Stimulated activated CD8-positive, alpha-beta memory T cell treated with anti-CD3 and anti-CD28 coated beads, Interleukin-4, amount 100 ng/mL, for 48 hours (primary cell): ENCODE measurements around the gene GYS1.
"Not testable (repeated sequence)": the region's sequence is repeated elsewhere in the genome, so short reads cannot be mapped to it uniquely, and the experiment has no call there.

Source experiments
- DNase-seq: peaks from one replicate; pipeline ENCODE4 v3.0.0-alpha.2; 2020

GYS1 gene

GRCh38 chr19:48933382-48933932 is 59.7 kb downstream of the GYS1 start, which contains the start of gene DHDH:
TSS of gene DHDH (plus strand) at chr19:48933699. CDS start at chr19:48933722, 23 bp downstream.
- peak; percentile 85 for DNase-seq

GRCh38 chr19:48928164-48929025 is 64.7 kb downstream of the GYS1 start:
- no peak for DNase-seq

- DNase-seq = not testable (repeated sequence)
These were observed 65.4 kb downstream of the GYS1 start for GRCh38 chr19:48927692-48928091.

- DNase-seq = no peak
These were observed 66.2 kb downstream of the GYS1 start for GRCh38 chr19:48926909-48927308.

- DNase-seq = not testable (repeated sequence)
These were observed 67.2 kb downstream of the GYS1 start for GRCh38 chr19:48925890-48926289.

- no peak for DNase-seq
These were observed 67.8 kb downstream of the GYS1 start for GRCh38 chr19:48925240-48925843.

- DNase-seq = no peak
These were observed 70.3 kb downstream of the GYS1 start for GRCh38 chr19:48922548-48923490.

GRCh38 chr19:48921721-48922500 is 71.2 kb downstream of the GYS1 start:
- DNase-seq = no peak

- DNase-seq = no peak
These were observed 72.2 kb downstream of the GYS1 start for GRCh38 chr19:48920949-48921348.

GRCh38 chr19:48919271-48919670 is 73.8 kb downstream of the GYS1 start:
- DNase-seq = not testable (repeated sequence)

- DNase-seq = peak; percentile 41
These were observed 74.3 kb downstream of the GYS1 start for GRCh38 chr19:48918801-48919247.
